H1 (cell line): ENCODE data around the gene CALD1. TPM values are rescaled to one million over a fixed set of nuclear protein-coding genes. Genes with fewer than 3 reads are reported as not detected.

ENCODE experiments used
- FOSL1 ChIP-seq: IDR thresholded peaks from 2 replicates; pipeline ENCODE4 v1.6.1; 2011; ENCODE audit warnings: mild to moderate bottlenecking, low read depth, low read length, moderate library complexity; ENCODE audit not compliant: insufficient read depth
- SAP30 ChIP-seq: fragments of 300-600 bp; sonication (generic); IDR thresholded peaks from 2 replicates; pipeline ENCODE4 v1.7.1; 2012; ENCODE audit warnings: low read length, moderate library complexity, mild to moderate bottlenecking, inconsistent platforms; ENCODE audit not compliant: insufficient read depth, insufficient replicate concordance
- polyA plus RNA-seq, 7 experiments: library from polyadenylated mRNA; depleted of rRNA in 3 of 7; stranded (reverse) in 5 of 7; unstranded in 2 of 7; fragments of >200 nt in 5 of 7; fragments of 200-250 nt in 2 of 7; gene quantifications; 1 replicate in 5 of 7; 2 replicates in 1 of 7; 4 replicates in 1 of 7; pipeline versions ENCODE4 v1.2.1 to v1.2.3, GENCODE V29; 2011 to 2013; ENCODE audit warnings: missing spikeins in 2 of 7, mixed read lengths in 2 of 7
- total RNA-seq: library from RNA; stranded (reverse); fragmentation: NEBNext Ultra II Directional; extraction: Animal tissue kit (Norgen Biotek cat#: 25700); gene quantifications from 2 replicates; pipeline ENCODE4 v1.2.1, GENCODE V29; 2021

CALD1 gene
- total and polyA plus RNA-seq, 2 of the 8 experiments (the other 6 are each of a cell fraction or from before 2014, with no cell fraction given) = 34.3 to 177 TPM

DNA sequence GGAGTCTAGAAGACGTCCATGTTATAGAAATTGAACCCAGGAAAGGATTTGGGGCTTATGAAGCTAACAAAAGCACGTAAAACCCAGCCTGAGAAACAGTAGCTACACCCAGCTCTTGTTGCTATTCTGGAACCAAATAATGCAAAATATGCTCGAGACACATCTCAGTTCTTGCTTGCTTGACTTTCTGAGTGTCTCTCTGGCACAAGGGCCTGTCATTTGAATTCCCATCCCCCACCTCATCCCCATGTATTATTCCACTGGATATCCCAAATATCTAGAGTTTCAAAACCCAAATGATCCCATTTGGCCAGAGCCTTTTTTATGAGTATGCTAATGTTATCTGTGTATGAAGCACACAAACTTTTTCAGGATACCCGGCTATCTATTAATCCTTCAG, 158.7 kb downstream of the CALD1 start (continued):
- no peak for TF ChIP-seq SAP30
- no peak for TF ChIP-seq FOSL1
